WI38 (cell line): ENCODE data around the gene RNF17.

Experiments
- H3K4me3 ChIP-seq: 2 replicates; pipeline ENCODE4 v1.5.1; 2011; ENCODE audit warnings: low read depth, mild to moderate bottlenecking, control low read depth, low read length
- CTCF ChIP-seq: IDR thresholded peaks from 2 replicates; pipeline ENCODE4 v1.5.1; 2012; ENCODE audit warnings: low read depth, mild to moderate bottlenecking, control low read depth, low read length

The RNF17 gene

GRCh38 chr13:24916464-24916863, 152.5 kb downstream of the RNF17 start:
- H3K4me3 ChIP-seq, result no peak overlapping the region
- no peak for TF ChIP-seq CTCF

- no peak for TF ChIP-seq CTCF
These were observed 157.0 kb downstream of the RNF17 start for GRCh38 chr13:24921003-24921402.

GRCh38 chr13:24921881-24922280, 157.9 kb downstream of the RNF17 start:
- no peak for TF ChIP-seq CTCF

More at GRCh38 chr13:24921003-24921402, 157.0 kb downstream of the RNF17 start:
- H3K4me3 ChIP-seq, result no peak overlapping the region

GRCh38 chr13:24922387-24922744, 158.4 kb downstream of the RNF17 start:
- TF ChIP-seq CTCF, result no peak
- H3K4me3 ChIP-seq, result peak overlapping the region; percentile 96

More at GRCh38 chr13:24921881-24922280, 157.9 kb downstream of the RNF17 start:
- peak overlapping the region; percentile 96 for H3K4me3 ChIP-seq

GRCh38 chr13:24922745-24923591, 159.0 kb downstream of the RNF17 start:
- no peak for TF ChIP-seq CTCF
- H3K4me3 ChIP-seq, result peak overlapping the region; percentile 96

- TF ChIP-seq CTCF, result no peak
These were observed 161.6 kb downstream of the RNF17 start for GRCh38 chr13:24925318-24926231.

GRCh38 chr13:24927810-24928404, 163.9 kb downstream of the RNF17 start:
- no peak overlapping the region for H3K4me3 ChIP-seq
- no peak for TF ChIP-seq CTCF

More at GRCh38 chr13:24925318-24926231, 161.6 kb downstream of the RNF17 start:
- no peak overlapping the region for H3K4me3 ChIP-seq
